Neural progenitor cell (in vitro differentiated cells): ENCODE results near the gene CORO7.

Experiments
- EZH2 ChIP-seq: fragments of 200-600 bp; sonication (generic); IDR thresholded peaks from 2 replicates; pipeline ENCODE4 v1.6.1; 2017; ENCODE audit warnings: antibody characterized with exemption, mild to moderate bottlenecking, moderate library complexity
- EZH2phosphoT487 ChIP-seq: fragments of 200-600 bp; sonication (generic); IDR thresholded peaks from 2 replicates; pipeline ENCODE4 v1.6.1; 2017; ENCODE audit warnings: antibody characterized with exemption
- TF ChIP-seq, protein P1 (sequence below): fragments of 200-600 bp; sonication (generic); IDR thresholded peaks from 2 replicates; pipeline ENCODE4 v1.5.1; 2017; ENCODE audit warnings: antibody characterized with exemption, mild to moderate bottlenecking

DNA sequence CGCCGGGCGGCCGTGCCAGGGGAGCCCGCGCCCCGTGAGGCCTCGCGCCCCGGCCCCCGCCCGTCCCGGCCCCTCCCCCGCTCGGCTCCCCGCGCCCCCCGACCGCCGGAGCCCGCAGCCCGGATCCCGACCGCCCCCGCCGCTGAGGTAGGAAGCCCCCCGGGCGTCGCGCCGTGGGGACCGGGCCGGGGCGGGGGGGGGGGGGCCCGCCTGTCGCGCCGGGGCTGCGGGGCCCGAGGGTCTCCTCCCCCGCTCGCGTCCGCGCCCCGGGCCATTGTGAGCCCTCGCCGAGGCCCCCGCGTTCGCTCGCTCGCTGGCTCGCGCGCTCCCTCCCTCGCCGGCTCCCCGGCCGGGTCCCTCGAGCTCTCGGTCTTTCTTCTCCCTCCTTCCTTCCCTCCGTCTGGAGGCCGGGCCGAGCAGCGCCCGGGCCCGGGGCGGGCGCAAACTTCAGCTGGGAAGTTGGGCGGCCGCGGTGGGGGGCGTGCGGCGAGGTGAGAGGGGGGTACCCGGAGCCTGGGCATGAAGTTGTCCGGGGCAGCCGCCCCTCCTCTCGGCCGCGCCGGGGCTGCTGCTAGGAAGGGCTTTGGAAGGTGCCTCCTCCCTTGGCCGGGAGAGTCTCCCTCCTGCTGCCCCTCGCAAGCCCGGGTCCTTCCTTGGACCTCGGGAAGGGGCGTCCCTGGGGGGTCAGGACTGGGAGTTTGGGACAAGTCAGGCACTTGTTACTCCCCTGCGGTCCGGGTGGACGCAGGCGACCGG, 100.1 kb downstream of the CORO7 start:
- TF ChIP-seq, protein P1, sequence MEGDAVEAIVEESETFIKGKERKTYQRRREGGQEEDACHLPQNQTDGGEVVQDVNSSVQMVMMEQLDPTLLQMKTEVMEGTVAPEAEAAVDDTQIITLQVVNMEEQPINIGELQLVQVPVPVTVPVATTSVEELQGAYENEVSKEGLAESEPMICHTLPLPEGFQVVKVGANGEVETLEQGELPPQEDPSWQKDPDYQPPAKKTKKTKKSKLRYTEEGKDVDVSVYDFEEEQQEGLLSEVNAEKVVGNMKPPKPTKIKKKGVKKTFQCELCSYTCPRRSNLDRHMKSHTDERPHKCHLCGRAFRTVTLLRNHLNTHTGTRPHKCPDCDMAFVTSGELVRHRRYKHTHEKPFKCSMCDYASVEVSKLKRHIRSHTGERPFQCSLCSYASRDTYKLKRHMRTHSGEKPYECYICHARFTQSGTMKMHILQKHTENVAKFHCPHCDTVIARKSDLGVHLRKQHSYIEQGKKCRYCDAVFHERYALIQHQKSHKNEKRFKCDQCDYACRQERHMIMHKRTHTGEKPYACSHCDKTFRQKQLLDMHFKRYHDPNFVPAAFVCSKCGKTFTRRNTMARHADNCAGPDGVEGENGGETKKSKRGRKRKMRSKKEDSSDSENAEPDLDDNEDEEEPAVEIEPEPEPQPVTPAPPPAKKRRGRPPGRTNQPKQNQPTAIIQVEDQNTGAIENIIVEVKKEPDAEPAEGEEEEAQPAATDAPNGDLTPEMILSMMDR = no peak
- TF ChIP-seq EZH2 (no peak), EZH2phosphoT487 (no peak)
